Endodermal cell (in vitro differentiated cells): ENCODE measurements around the gene ACSF2. TPM values are rescaled to one million over a fixed set of nuclear protein-coding genes. Genes with fewer than 3 reads are reported as not detected.

ENCODE experiments used
- DNase-seq: peaks from one replicate; pipeline ENCODE4 v3.0.0-alpha.2; 2017
- H3K27ac ChIP-seq: 2 replicates; pipeline ENCODE4 v1.5.1; 2013; ENCODE audit warnings: mild to moderate bottlenecking, low read depth, low read length, moderate library complexity
- H3K27me3 ChIP-seq: 2 replicates; pipeline ENCODE4 v1.6.1; 2013; ENCODE audit warnings: mild to moderate bottlenecking, low read length, moderate library complexity; ENCODE audit not compliant: insufficient read depth, control insufficient read depth, poor library complexity, severe bottlenecking
- H3K36me3 ChIP-seq: 2 replicates; pipeline ENCODE4 v1.7.0; 2013; ENCODE audit warnings: mild to moderate bottlenecking, low read length, moderate library complexity; ENCODE audit not compliant: control insufficient read depth, insufficient read depth
- H3K4me1 ChIP-seq: one replicate; pipeline ENCODE4 v1.7.0; 2013; ENCODE audit warnings: low read length; ENCODE audit not compliant: control insufficient read depth, insufficient read depth
- H3K4me3 ChIP-seq: 2 replicates; pipeline ENCODE4 v1.5.1; 2013; ENCODE audit warnings: mild to moderate bottlenecking, low read length, moderate library complexity
- H3K9ac ChIP-seq: 2 replicates; pipeline ENCODE4 v1.6.1; 2013; ENCODE audit warnings: mild to moderate bottlenecking, low read length, moderate library complexity; ENCODE audit not compliant: poor library complexity, severe bottlenecking; ENCODE audit errors: extremely low read depth
- H3K9me3 ChIP-seq: 2 replicates; pipeline ENCODE4 v1.6.1; 2013; ENCODE audit warnings: mild to moderate bottlenecking, low read length, moderate library complexity; ENCODE audit not compliant: control insufficient read depth
- H3K27ac Mint-ChIP-seq: 2 replicates; pipeline ENCODE4 v1.8.0; 2020; ENCODE audit warnings: mixed read lengths
- H3K27me3 Mint-ChIP-seq: 2 replicates; pipeline ENCODE4 v1.8.0; 2021; ENCODE audit warnings: mild to moderate bottlenecking, mixed read lengths; ENCODE audit not compliant: insufficient read depth
- H3K36me3 Mint-ChIP-seq: 2 replicates; pipeline ENCODE4 v1.8.0; 2020; ENCODE audit warnings: low read depth, mixed read lengths
- H3K4me1 Mint-ChIP-seq: 2 replicates; pipeline ENCODE4 v1.8.0; 2020; ENCODE audit warnings: mixed read lengths
- H3K4me3 Mint-ChIP-seq: 2 replicates; pipeline ENCODE4 v1.8.0; 2020; ENCODE audit warnings: mild to moderate bottlenecking, moderate library complexity, mixed read lengths
- H3K9me3 Mint-ChIP-seq: 2 replicates; pipeline ENCODE4 v1.8.0; 2020; ENCODE audit warnings: mild to moderate bottlenecking, mixed read lengths
- CTCF ChIP-seq: fragments of 200-600 bp; sonication (generic); conservative IDR thresholded peaks from 2 replicates; pipeline ENCODE4 v1.5.0; 2021; ENCODE audit warnings: antibody characterized with exemption, mild to moderate bottlenecking
- WGBS, 2 experiments: methylation state at CpG; one replicate each; pipeline versions ENCODE4 v1.1.5 to v1.1.7; 2013; ENCODE audit warnings: missing lambda C conversion rate in 2 of 2, mixed read lengths in 1 of 2; ENCODE audit not compliant: insufficient coverage in 1 of 2, insufficient read length in 1 of 2; 5-methylcytosine and 5-hydroxymethylcytosine counted together
- total RNA-seq, 2 donors: library from RNA; stranded (reverse); fragmentation: NEBNext Ultra II Directional in 1 of 2; extraction: Animal tissue kit (Norgen Biotek cat#: 25700) in 1 of 2; gene quantifications; 2 replicates in 1 of 2; 3 replicates in 1 of 2; pipeline ENCODE4 v1.2.1, GENCODE V29; 2021

The ACSF2 gene
- total RNA-seq, 2 donors from 2014 or later, result 61.7 to 76.5 TPM

GRCh38 chr17:50465171-50465570 lies 39.2 kb downstream of the ACSF2 start:
- H3K27ac ChIP-seq, result no peak overlapping the region
- no peak overlapping the region for H3K9ac ChIP-seq
- H3K27me3 ChIP-seq, result peaks cover 16% of the 10 kb centered on the region
- Mint-ChIP-seq H3K27ac (no peak overlapping the region), H3K4me3 (no peak overlapping the region), H3K36me3 (peaks cover 23% of the 10 kb centered on the region), H3K27me3 (peaks cover 35% of the 10 kb centered on the region), H3K9me3 (no peaks in the 10 kb centered on the region), H3K4me1 (peaks cover 16% of the 10 kb centered on the region)
- H3K9me3 ChIP-seq, result no peaks in the 10 kb centered on the region
- H3K4me1 ChIP-seq, result no peaks in the 10 kb centered on the region
- no peak for DNase-seq
- no peaks in the 10 kb centered on the region for H3K36me3 ChIP-seq
- no peak for TF ChIP-seq CTCF
- WGBS, 2 experiments, result 91% methylated on average over 6 of the region's 6 CpGs; no CpG with 5 or more reads in 1 of the 2 experiments
- H3K4me3 ChIP-seq, result no peak overlapping the region

- H3K27ac Mint-ChIP-seq, result no peak overlapping the region
- peaks cover 39% of the 10 kb centered on the region for H3K27me3 Mint-ChIP-seq
- Histone ChIP-seq H3K4me1 (no peaks in the 10 kb centered on the region), H3K9me3 (no peaks in the 10 kb centered on the region), H3K36me3 (no peaks in the 10 kb centered on the region), H3K9ac (no peak overlapping the region), H3K4me3 (no peak overlapping the region), H3K27me3 (peaks cover 16% of the 10 kb centered on the region), H3K27ac (no peak overlapping the region)
- DNase-seq, result no peak
- WGBS, 2 experiments, result 95 to 97% methylated on average over 9 of the region's 9 CpGs
- peaks cover 16% of the 10 kb centered on the region for H3K4me1 Mint-ChIP-seq
- H3K4me3 Mint-ChIP-seq, result no peak overlapping the region
- H3K9me3 Mint-ChIP-seq, result no peaks in the 10 kb centered on the region
- peaks cover 23% of the 10 kb centered on the region for H3K36me3 Mint-ChIP-seq
- no peak for TF ChIP-seq CTCF
Observed at GRCh38 chr17:50465635-50466034, 39.6 kb downstream of the ACSF2 start.

- H3K27ac Mint-ChIP-seq, result no peak overlapping the region
- peaks cover 23% of the 10 kb centered on the region for H3K36me3 Mint-ChIP-seq
- peaks cover 41% of the 10 kb centered on the region for H3K27me3 Mint-ChIP-seq
- Histone ChIP-seq H3K4me1 (no peaks in the 10 kb centered on the region), H3K36me3 (no peaks in the 10 kb centered on the region), H3K9me3 (no peaks in the 10 kb centered on the region), H3K27ac (no peak overlapping the region), H3K27me3 (peaks cover 16% of the 10 kb centered on the region), H3K9ac (no peak overlapping the region), H3K4me3 (no peak overlapping the region)
- peaks cover 16% of the 10 kb centered on the region for H3K4me1 Mint-ChIP-seq
- no peak for DNase-seq
- 94 to 97% methylated on average over 7 to 9 of the region's 9 CpGs for WGBS, 2 experiments
- no peaks in the 10 kb centered on the region for H3K9me3 Mint-ChIP-seq
- no peak overlapping the region for H3K4me3 Mint-ChIP-seq
- TF ChIP-seq CTCF, result no peak
Observed at GRCh38 chr17:50466371-50467113, 40.5 kb downstream of the ACSF2 start.
